Middle frontal gyrus (tissue), 1 donor: ENCODE results near the gene SLC25A27.

Source experiments
- DNase-seq: peaks from one replicate; pipeline ENCODE4 v3.0.0-alpha.2; 2015; ENCODE audit warnings: low spot score; ENCODE audit errors: extremely low spot score

The SLC25A27 gene

DNA sequence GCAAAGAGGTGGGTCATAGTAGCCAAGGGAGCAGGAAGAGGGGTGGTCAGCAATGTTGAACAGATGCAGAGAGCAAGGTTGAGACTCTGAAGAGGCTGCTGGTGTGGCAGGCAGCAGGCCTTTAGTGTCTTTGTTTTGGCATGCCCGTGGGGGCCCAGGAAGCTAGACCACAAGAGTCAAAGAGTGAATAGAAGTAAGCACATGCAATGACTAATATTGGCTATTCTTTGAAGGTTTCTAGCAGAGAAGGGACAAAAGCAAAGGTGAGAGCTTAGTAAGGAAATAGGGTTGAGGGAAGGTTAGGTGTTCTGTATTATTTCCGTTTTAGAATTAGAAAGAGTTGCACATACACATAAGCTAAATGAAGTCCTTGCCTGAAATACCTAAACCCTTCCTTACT, 53.7 kb downstream of the SLC25A27 start:
- no peak for DNase-seq

DNA sequence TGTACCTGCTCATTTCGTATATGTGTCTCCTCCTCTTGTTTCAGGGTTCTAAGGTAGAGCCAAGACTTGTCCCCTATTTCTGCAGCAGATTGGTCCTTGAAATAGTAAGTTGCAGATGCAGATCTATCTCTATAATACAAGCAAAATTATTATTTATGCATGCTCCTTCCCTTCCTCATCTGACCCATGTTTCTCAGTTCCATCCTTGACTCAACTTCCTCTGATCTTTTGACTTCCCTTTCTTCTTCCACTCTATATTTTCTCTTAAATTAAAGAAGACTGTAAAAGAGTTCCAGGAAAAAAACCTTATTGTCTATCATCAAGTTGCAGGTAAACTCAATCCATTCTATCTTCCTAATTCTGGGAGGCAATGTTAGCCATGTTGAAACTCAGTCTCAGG, 58.7 kb downstream of the SLC25A27 start:
- no peak for DNase-seq

DNA sequence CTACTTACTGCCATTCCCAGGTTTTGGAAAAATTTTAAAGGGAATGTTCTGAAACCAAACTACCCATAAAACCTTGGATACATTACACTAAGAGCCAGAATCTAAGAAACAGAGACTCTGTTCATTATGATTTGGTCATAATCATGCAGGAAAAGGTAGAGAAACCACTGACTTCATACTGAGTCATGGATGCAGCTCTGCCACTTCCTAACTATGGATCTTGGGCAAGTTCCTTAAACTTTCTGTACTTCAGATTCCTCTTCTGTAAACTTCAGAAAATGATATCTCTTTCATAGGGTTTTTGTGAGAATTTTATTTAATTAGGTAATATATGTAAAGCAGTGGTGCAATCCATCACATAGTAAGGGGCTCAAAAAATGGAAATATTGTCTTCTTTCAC, 62.4 kb downstream of the SLC25A27 start:
- DNase-seq, result no peak

DNA sequence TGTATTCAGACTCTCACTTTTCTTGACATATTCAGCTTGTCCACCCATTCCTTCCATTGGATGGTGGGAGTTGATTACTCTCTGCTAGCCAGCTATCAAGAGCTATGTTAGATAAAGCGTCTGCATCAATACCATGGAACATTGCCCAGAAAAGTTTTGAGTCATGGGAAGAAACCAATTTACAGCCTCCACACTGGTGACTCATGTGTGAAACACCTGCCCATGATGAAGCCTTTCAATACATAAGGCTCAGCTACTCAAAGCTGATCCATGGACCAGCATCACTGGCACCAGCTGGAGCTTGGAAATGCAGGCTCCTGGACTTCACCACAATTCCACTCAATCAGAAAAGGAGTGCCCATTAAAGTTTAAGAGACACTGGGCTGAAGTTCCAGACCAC, 66.3 kb downstream of the SLC25A27 start:
- DNase-seq, result no peak

DNA sequence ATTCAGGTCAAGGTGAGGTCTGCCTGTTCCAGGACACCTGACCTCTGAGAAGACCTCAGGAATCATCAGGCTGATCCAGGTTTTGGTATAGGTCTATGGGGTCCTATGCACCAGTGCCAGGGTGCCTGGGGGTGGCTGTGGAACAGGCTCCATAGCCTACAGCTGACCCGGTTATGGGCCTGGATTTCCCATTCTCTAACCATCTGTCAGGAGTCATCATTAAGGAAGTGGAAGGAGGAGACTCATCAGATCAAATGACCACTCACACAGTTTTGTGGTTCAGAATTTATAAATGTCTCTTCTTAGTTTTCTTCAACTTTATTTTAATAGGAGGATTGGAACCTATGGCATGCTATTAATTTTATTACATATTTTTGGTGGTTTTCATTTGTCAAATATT, 67.6 kb downstream of the SLC25A27 start:
- DNase-seq, result no peak
